ENCODE measurements around the gene DCANP1. TPM values are rescaled to one million over a fixed set of nuclear protein-coding genes. Genes with fewer than 3 reads are reported as not detected.

Gene DCANP1
- total RNA-seq, 1 experiment from 2014 or later = not detected

DNA sequence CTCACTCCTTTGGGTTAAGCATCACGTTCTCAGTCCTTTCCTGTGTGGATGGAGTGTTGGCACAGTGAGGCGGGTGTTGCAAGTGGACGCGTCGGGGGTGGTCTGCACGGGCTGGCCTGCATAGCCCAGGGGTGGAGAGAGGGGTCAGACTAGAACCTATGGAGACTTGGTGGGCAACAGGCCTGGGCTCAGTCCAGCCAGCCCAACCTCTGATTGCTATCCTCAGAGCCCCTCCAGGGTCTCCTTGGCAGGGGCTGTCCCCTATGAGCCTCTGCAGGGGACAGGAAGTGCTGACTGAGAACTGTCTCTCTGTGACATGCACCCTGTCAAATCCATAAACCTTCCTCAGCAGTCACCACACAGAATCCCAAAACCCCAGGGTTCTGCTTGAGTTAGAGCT, 2.3 kb downstream of the DCANP1 start:
- Histone ChIP-seq H3K4me1 (ENCODE audit: control insufficient read depth in 1 of 2, insufficient read depth in 2 of 2, low read length in 2 of 2) (no peaks in the 10 kb centered on the region), H2AFZ (ENCODE audit: low read depth, low read length, poor library complexity, severe bottlenecking) (no peak overlapping the region), H3K27me3 (ENCODE audit: insufficient read depth, low read length) (no peaks in the 10 kb centered on the region; the same call in 1 of the 2 replicates), H3K9me2 (ENCODE audit: insufficient read depth) (no peaks in the 10 kb centered on the region), H3K36me3 (ENCODE audit: control insufficient read depth in 1 of 2, insufficient read depth in 2 of 2, low read length in 2 of 2) (no peaks in the 10 kb centered on the region), H3K27ac (ENCODE audit: low read depth, low read length) (no peak overlapping the region), H3K4me2 (ENCODE audit: low read length) (no peak overlapping the region), H3K9ac (ENCODE audit: low read length) (no peak overlapping the region), H3K4me3 (replicated peaks in 1 of 2; ENCODE audit: low read depth in 1 of 2, low read length in 2 of 2) (no peak overlapping the region), H4K20me1 (ENCODE audit: insufficient read depth) (no peaks in the 10 kb centered on the region), H3K9me3 (ENCODE audit: control insufficient read depth in 1 of 2, insufficient read depth in 1 of 2, low read depth in 1 of 2, low read length in 2 of 2) (no peaks in the 10 kb centered on the region), H3K79me2 (ENCODE audit: insufficient read depth, low read length) (no peaks in the 10 kb centered on the region)
- DNase-seq (ENCODE audit: low read depth, low spot score) = no peak
- POLR2A ChIA-PET = no interaction called here
- intact Hi-C loops (cut with micrococcal nuclease) = no loop called here
- RAD21 ChIA-PET (ENCODE audit: low non-redundant PET in 1 of 2, low total read pairs in 2 of 2, uncharacterized antibody in 2 of 2, unreplicated experiment in 2 of 2) = no interaction called here
- CTCF ChIA-PET = interaction anchor here (1.2 to 1.4 kb wide), 2 partner anchors 13 to 18 kb away, joined by 4 to 6 read pairs; no protein-coding TSS in a partner anchor
- ATAC-seq = no peak
- TF ChIP-seq POLR2A (IDR thresholded peaks at IDR 0.05; ENCODE audit: borderline replicate concordance, extremely low read depth, insufficient read depth, insufficient read length) = no peak
- TF ChIP-seq EZH2phosphoT487 (IDR thresholded peaks at IDR 0.05; ENCODE audit: borderline replicate concordance) = no peak
- TF ChIP-seq, protein P1, sequence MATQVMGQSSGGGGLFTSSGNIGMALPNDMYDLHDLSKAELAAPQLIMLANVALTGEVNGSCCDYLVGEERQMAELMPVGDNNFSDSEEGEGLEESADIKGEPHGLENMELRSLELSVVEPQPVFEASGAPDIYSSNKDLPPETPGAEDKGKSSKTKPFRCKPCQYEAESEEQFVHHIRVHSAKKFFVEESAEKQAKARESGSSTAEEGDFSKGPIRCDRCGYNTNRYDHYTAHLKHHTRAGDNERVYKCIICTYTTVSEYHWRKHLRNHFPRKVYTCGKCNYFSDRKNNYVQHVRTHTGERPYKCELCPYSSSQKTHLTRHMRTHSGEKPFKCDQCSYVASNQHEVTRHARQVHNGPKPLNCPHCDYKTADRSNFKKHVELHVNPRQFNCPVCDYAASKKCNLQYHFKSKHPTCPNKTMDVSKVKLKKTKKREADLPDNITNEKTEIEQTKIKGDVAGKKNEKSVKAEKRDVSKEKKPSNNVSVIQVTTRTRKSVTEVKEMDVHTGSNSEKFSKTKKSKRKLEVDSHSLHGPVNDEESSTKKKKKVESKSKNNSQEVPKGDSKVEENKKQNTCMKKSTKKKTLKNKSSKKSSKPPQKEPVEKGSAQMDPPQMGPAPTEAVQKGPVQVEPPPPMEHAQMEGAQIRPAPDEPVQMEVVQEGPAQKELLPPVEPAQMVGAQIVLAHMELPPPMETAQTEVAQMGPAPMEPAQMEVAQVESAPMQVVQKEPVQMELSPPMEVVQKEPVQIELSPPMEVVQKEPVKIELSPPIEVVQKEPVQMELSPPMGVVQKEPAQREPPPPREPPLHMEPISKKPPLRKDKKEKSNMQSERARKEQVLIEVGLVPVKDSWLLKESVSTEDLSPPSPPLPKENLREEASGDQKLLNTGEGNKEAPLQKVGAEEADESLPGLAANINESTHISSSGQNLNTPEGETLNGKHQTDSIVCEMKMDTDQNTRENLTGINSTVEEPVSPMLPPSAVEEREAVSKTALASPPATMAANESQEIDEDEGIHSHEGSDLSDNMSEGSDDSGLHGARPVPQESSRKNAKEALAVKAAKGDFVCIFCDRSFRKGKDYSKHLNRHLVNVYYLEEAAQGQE (IDR thresholded peaks at IDR 0.05; ENCODE audit: low read depth) = no peak
- no peak for TF ChIP-seq SRF (IDR thresholded peaks at IDR 0.05; ENCODE audit: low read depth)
- TF ChIP-seq, protein P2, sequence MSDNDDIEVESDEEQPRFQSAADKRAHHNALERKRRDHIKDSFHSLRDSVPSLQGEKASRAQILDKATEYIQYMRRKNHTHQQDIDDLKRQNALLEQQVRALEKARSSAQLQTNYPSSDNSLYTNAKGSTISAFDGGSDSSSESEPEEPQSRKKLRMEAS (IDR thresholded peaks at IDR 0.05) = no peak
- TF ChIP-seq SP1 (IDR thresholded peaks at IDR 0.05; ENCODE audit: low read depth) = no peak
- TF ChIP-seq CBX3 (IDR thresholded peaks at IDR 0.05; ENCODE audit: low read depth) = no peak
- no peak for TF ChIP-seq CTCF (IDR thresholded peaks at IDR 0.05 in 2 of 3, conservative IDR thresholded peaks at IDR 0.05 in 1 of 3; ENCODE audit: borderline replicate concordance in 1 of 3, insufficient read depth in 1 of 3, low read depth in 2 of 3, low read length in 2 of 3)
- no peak for TF ChIP-seq JUND (IDR thresholded peaks at IDR 0.05)
- no peak for TF ChIP-seq SIN3A (IDR thresholded peaks at IDR 0.05; ENCODE audit: low read depth)
- TF ChIP-seq, protein P3, sequence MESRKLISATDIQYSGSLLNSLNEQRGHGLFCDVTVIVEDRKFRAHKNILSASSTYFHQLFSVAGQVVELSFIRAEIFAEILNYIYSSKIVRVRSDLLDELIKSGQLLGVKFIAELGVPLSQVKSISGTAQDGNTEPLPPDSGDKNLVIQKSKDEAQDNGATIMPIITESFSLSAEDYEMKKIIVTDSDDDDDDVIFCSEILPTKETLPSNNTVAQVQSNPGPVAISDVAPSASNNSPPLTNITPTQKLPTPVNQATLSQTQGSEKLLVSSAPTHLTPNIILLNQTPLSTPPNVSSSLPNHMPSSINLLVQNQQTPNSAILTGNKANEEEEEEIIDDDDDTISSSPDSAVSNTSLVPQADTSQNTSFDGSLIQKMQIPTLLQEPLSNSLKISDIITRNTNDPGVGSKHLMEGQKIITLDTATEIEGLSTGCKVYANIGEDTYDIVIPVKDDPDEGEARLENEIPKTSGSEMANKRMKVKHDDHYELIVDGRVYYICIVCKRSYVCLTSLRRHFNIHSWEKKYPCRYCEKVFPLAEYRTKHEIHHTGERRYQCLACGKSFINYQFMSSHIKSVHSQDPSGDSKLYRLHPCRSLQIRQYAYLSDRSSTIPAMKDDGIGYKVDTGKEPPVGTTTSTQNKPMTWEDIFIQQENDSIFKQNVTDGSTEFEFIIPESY (IDR thresholded peaks at IDR 0.05; ENCODE audit: extremely low read depth, insufficient replicate concordance, low read length) = no peak
- no peak for TF ChIP-seq RAD21 (IDR thresholded peaks at IDR 0.05; ENCODE audit: low read depth)
- TF ChIP-seq ZFX (IDR thresholded peaks at IDR 0.05) = no peak
- TF ChIP-seq ELF1 (IDR thresholded peaks at IDR 0.05; ENCODE audit: borderline replicate concordance, low read depth) = no peak
- no peak for TF ChIP-seq EGR1 (IDR thresholded peaks at IDR 0.05; ENCODE audit: low read depth)
- TF ChIP-seq ZNF274 (IDR thresholded peaks at IDR 0.05; ENCODE audit: low read depth, low read length) = no peak
- no peak for TF ChIP-seq POLR2AphosphoS5 (IDR thresholded peaks at IDR 0.05; ENCODE audit: low read depth, low read length)
- TF ChIP-seq CEBPB (IDR thresholded peaks at IDR 0.05; ENCODE audit: low read depth) = no peak
- TF ChIP-seq EZH2 (IDR thresholded peaks at IDR 0.05) = no peak
- no TSS peak for BruUV-seq (replicated peaks)
